GM18907 (cell line): Measurements from ENCODE around the gene SH3D19.
A peak's percentile ranks its signal among the peaks of the same experiment; 100 is the strongest.
"Not testable (repeated sequence)": the region's sequence is repeated elsewhere in the genome, so short reads cannot be mapped to it uniquely, and the experiment has no call there.

Source experiments
- ATAC-seq: cut with Tn5 transposase; IDR thresholded peaks from one replicate; pipeline ENCODE4 v1.9.1; 2021; ENCODE audit warnings: mild to moderate bottlenecking, moderate library complexity; ENCODE audit not compliant: unreplicated experiment

Gene SH3D19

GRCh38 chr4:151104621-151105020 lies 220.8 kb downstream of the SH3D19 start:
- ATAC-seq, result no peak

GRCh38 chr4:151103758-151104157 lies 221.6 kb downstream of the SH3D19 start:
- ATAC-seq, result no peak

GRCh38 chr4:151100531-151100930 lies 224.9 kb downstream of the SH3D19 start:
- ATAC-seq, result no peak

- ATAC-seq, result peak; percentile 5
These were observed 225.4 kb downstream of the SH3D19 start for GRCh38 chr4:151099976-151100417.

GRCh38 chr4:151099229-151099975 lies 226.0 kb downstream of the SH3D19 start, which contains the start of gene RPS3A:
TSS of gene RPS3A (plus strand) at chr4:151099628. CDS start at chr4:151099653, 25 bp downstream.
- ATAC-seq, result peak; percentile 95

- ATAC-seq, result no peak
These were observed 226.5 kb downstream of the SH3D19 start for GRCh38 chr4:151098979-151099228.

GRCh38 chr4:151097759-151098158 lies 227.6 kb downstream of the SH3D19 start:
- ATAC-seq, result no peak

GRCh38 chr4:151095142-151095541 lies 230.3 kb downstream of the SH3D19 start:
- no peak for ATAC-seq

- ATAC-seq, result no peak
These were observed 231.1 kb downstream of the SH3D19 start for GRCh38 chr4:151094290-151094751.

- no peak for ATAC-seq
These were observed 232.2 kb downstream of the SH3D19 start for GRCh38 chr4:151093203-151093602.

- no peak for ATAC-seq
These were observed 232.9 kb downstream of the SH3D19 start for GRCh38 chr4:151092488-151092887.

- no peak for ATAC-seq
These were observed 234.4 kb downstream of the SH3D19 start for GRCh38 chr4:151091047-151091446.

- ATAC-seq, result no peak
These were observed 237.9 kb downstream of the SH3D19 start for GRCh38 chr4:151087467-151087866.

- not testable (repeated sequence) for ATAC-seq
These were observed 247.4 kb downstream of the SH3D19 start for GRCh38 chr4:151077978-151078377.

GRCh38 chr4:151074416-151074916 lies 250.9 kb downstream of the SH3D19 start:
- ATAC-seq, result no peak
